H1 (cell line): ENCODE results near the gene PPP4R4. TPM values are rescaled to one million over a fixed set of nuclear protein-coding genes. Genes with fewer than 3 reads are reported as not detected.

Source experiments
- CHD7 ChIP-seq: fragments of 300-600 bp; sonication (generic); IDR thresholded peaks from 2 replicates; pipeline ENCODE4 v1.7.1; 2012; ENCODE audit warnings: low read length, moderate library complexity, mild to moderate bottlenecking, inconsistent platforms; ENCODE audit not compliant: insufficient replicate concordance
- SP1 ChIP-seq: IDR thresholded peaks from 2 replicates; pipeline ENCODE4 v1.6.1; 2011; ENCODE audit warnings: low read depth, low read length
- SP2 ChIP-seq: IDR thresholded peaks from 2 replicates; pipeline ENCODE4 v1.6.1; 2012; ENCODE audit warnings: mild to moderate bottlenecking, low read length, inconsistent platforms
- polyA plus RNA-seq, 7 experiments: library from polyadenylated mRNA; depleted of rRNA in 3 of 7; stranded (reverse) in 5 of 7; unstranded in 2 of 7; fragments of >200 nt in 5 of 7; fragments of 200-250 nt in 2 of 7; gene quantifications; 1 replicate in 5 of 7; 2 replicates in 1 of 7; 4 replicates in 1 of 7; pipeline versions ENCODE4 v1.2.1 to v1.2.3, GENCODE V29; 2011 to 2013; ENCODE audit warnings: missing spikeins in 2 of 7, mixed read lengths in 2 of 7
- total RNA-seq: library from RNA; stranded (reverse); fragmentation: NEBNext Ultra II Directional; extraction: Animal tissue kit (Norgen Biotek cat#: 25700); gene quantifications from 2 replicates; pipeline ENCODE4 v1.2.1, GENCODE V29; 2021

PPP4R4 gene
- total and polyA plus RNA-seq, 2 of the 8 experiments (the other 6 are each of a cell fraction or from before 2014, with no cell fraction given): 3.3 to 9.6 TPM

- TF ChIP-seq CHD7: no peak
- TF ChIP-seq SP2: no peak
- no peak for TF ChIP-seq SP1
Measured at GRCh38 chr14:94278731-94279130, 104.6 kb downstream of the PPP4R4 start (continued).
